NT2/D1 (cell line): Measurements from ENCODE around the gene MAP2K5.

Experiments
- DNase-seq: peaks from one replicate; pipeline ENCODE4 v3.0.0-alpha.2; 2011; ENCODE audit warnings: low read depth, low spot score
- H3K27me3 ChIP-seq: 2 replicates; pipeline ENCODE4 v1.6.0; 2011; ENCODE audit warnings: mild to moderate bottlenecking; ENCODE audit not compliant: insufficient read length, insufficient read depth
- H3K36me3 ChIP-seq: 2 replicates; pipeline ENCODE4 v1.6.1; 2011; ENCODE audit warnings: mild to moderate bottlenecking, low read length, mixed read lengths; ENCODE audit not compliant: insufficient read depth, insufficient read length
- H3K4me1 ChIP-seq: 2 replicates; pipeline ENCODE4 v1.5.1; 2011; ENCODE audit not compliant: insufficient read depth, insufficient read length
- H3K4me3 ChIP-seq: 2 replicates; pipeline ENCODE4 v1.5.1; 2011; ENCODE audit warnings: low read depth; ENCODE audit not compliant: insufficient read length
- H3K9ac ChIP-seq: 2 replicates; pipeline ENCODE4 v1.6.0; 2011; ENCODE audit warnings: low read depth; ENCODE audit not compliant: insufficient read length
- H3K9me3 ChIP-seq: 2 replicates; pipeline ENCODE4 v1.5.1; 2011; ENCODE audit warnings: mild to moderate bottlenecking, low read length; ENCODE audit not compliant: insufficient read depth
- SUZ12 ChIP-seq: IDR thresholded peaks from 2 replicates; pipeline ENCODE4 v1.6.1; 2011; ENCODE audit not compliant: insufficient read length, insufficient read depth; ENCODE audit errors: extremely low read depth
- YY1 ChIP-seq: IDR thresholded peaks from 2 replicates; pipeline ENCODE4 v1.6.1; 2011; ENCODE audit not compliant: insufficient read length, insufficient read depth
- ZNF274 ChIP-seq: IDR thresholded peaks from 2 replicates; pipeline ENCODE4 v1.6.1; 2011; ENCODE audit warnings: mild to moderate bottlenecking, low read depth, low read length

The MAP2K5 gene

GRCh38 chr15:67796196-67797127, 254.0 kb downstream of the MAP2K5 start:
- TF ChIP-seq ZNF274, result no peak
- no peak for TF ChIP-seq SUZ12
- TF ChIP-seq YY1, result no peak
- Histone ChIP-seq H3K9ac (no peak overlapping the region), H3K9me3 (peaks cover 15% of the 10 kb centered on the region), H3K4me3 (no peak overlapping the region), H3K36me3 (no peaks in the 10 kb centered on the region), H3K4me1 (peaks cover 5% of the 10 kb centered on the region), H3K27me3 (no peaks in the 10 kb centered on the region)
- DNase-seq, result no peak

- Histone ChIP-seq H3K36me3 (no peaks in the 10 kb centered on the region), H3K4me1 (peaks cover 13% of the 10 kb centered on the region), H3K9me3 (peaks cover 12% of the 10 kb centered on the region), H3K4me3 (no peak overlapping the region), H3K9ac (no peak overlapping the region), H3K27me3 (no peaks in the 10 kb centered on the region)
- TF ChIP-seq YY1 (no peak), ZNF274 (no peak), SUZ12 (no peak)
- DNase-seq, result no peak
These were observed 257.3 kb downstream of the MAP2K5 start for GRCh38 chr15:67799801-67800205.

DNA sequence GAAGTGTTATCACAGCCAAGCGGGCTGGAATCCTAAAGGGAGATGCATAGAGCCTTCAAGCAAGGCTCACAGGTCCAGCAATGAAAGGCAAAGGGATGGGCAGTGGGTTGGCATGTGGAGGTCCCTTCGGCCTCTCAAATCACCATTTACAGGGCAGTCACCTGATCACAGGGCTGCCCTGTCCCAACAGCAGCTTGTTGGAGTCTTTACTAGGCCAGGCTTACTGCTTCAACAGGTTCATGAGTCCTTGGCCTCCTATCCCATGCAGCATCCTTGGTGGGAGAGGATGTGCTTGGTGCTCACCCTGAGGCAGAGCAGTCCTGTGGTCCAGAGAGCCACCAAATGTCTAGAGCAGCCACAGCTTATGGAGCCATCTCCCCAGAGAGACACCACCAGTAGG, 258.6 kb downstream of the MAP2K5 start:
- Histone ChIP-seq H3K27me3 (no peaks in the 10 kb centered on the region), H3K36me3 (no peaks in the 10 kb centered on the region), H3K9me3 (no peaks in the 10 kb centered on the region), H3K4me3 (no peak overlapping the region), H3K4me1 (peaks cover 23% of the 10 kb centered on the region), H3K9ac (no peak overlapping the region)
- TF ChIP-seq YY1 (no peak), SUZ12 (no peak), ZNF274 (no peak)
- no peak for DNase-seq

- Histone ChIP-seq H3K4me3 (no peak overlapping the region), H3K9me3 (no peaks in the 10 kb centered on the region), H3K36me3 (no peaks in the 10 kb centered on the region), H3K27me3 (no peaks in the 10 kb centered on the region), H3K4me1 (peaks cover 23% of the 10 kb centered on the region), H3K9ac (no peak overlapping the region)
- no peak for DNase-seq
- TF ChIP-seq ZNF274, result no peak
- TF ChIP-seq YY1, result no peak
- no peak for TF ChIP-seq SUZ12
These were observed 259.7 kb downstream of the MAP2K5 start for GRCh38 chr15:67801926-67802914.

DNA sequence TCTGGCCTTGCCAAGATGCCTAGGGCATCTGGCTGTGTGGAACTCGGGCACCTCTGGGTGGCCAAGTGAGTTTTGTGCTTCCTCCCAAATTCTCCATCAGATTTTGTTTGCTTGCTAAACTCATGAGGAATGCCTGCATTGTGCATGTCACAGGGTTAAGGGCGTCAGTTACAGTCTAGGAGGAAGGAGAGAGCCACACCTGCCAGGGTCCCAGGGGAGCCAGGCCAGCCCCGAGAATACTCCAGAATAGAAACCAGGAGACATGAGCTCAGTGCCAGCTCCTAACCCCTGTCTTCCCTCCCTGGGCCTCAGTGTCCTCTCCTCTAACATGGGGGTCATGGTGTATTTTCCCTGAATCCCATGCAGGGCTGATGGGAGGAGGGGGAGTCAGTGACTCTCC, 260.8 kb downstream of the MAP2K5 start:
- TF ChIP-seq SUZ12 (no peak), ZNF274 (no peak), YY1 (no peak)
- H3K36me3 ChIP-seq, result no peaks in the 10 kb centered on the region
- no peaks in the 10 kb centered on the region for H3K27me3 ChIP-seq
- no peak for DNase-seq
- no peak overlapping the region for H3K9ac ChIP-seq
- H3K9me3 ChIP-seq, result no peaks in the 10 kb centered on the region
- peaks cover 23% of the 10 kb centered on the region for H3K4me1 ChIP-seq
- H3K4me3 ChIP-seq, result no peak overlapping the region

GRCh38 chr15:67803996-67804843, 261.7 kb downstream of the MAP2K5 start:
- no peak overlapping the region for H3K9ac ChIP-seq
- H3K36me3 ChIP-seq, result no peaks in the 10 kb centered on the region
- no peaks in the 10 kb centered on the region for H3K9me3 ChIP-seq
- no peak for TF ChIP-seq SUZ12
- TF ChIP-seq YY1, result no peak
- TF ChIP-seq ZNF274, result no peak
- no peak for DNase-seq
- no peak overlapping the region for H3K4me3 ChIP-seq
- H3K4me1 ChIP-seq, result peaks cover 23% of the 10 kb centered on the region
- no peaks in the 10 kb centered on the region for H3K27me3 ChIP-seq
